GOT3 (cell line): ENCODE measurements around the gene TP53.
"Not testable (repeated sequence)": the region's sequence is repeated elsewhere in the genome, so short reads cannot be mapped to it uniquely, and the experiment has no call there.

Experiments used
- DNase-seq: peaks from one replicate; lab custom pipeline; 2025; ENCODE audit warnings: mixed read lengths; lab: John Stamatoyannopoulos, UW

Gene TP53

GRCh38 chr17:7674934-7675333 lies 12.4 kb downstream of the TP53 start:
- DNase-seq = no peak

- no peak for DNase-seq
Observed at GRCh38 chr17:7673239-7673638, 14.1 kb downstream of the TP53 start.

- DNase-seq = no peak
Observed at GRCh38 chr17:7668482-7668881, 18.8 kb downstream of the TP53 start.

GRCh38 chr17:7667656-7668406 lies 19.5 kb downstream of the TP53 start:
- no peak for DNase-seq

- DNase-seq = no peak
Observed at GRCh38 chr17:7656958-7657609, 30.2 kb downstream of the TP53 start.

- DNase-seq = no peak
Observed at GRCh38 chr17:7655541-7655840, 31.8 kb downstream of the TP53 start.

GRCh38 chr17:7654832-7655540 lies 32.3 kb downstream of the TP53 start:
- no peak for DNase-seq

- DNase-seq = no peak
Observed at GRCh38 chr17:7652388-7653356, 34.6 kb downstream of the TP53 start.

- DNase-seq = no peak
Observed at GRCh38 chr17:7651665-7652387, 35.5 kb downstream of the TP53 start.

- no peak for DNase-seq
Observed at GRCh38 chr17:7651097-7651664, 36.1 kb downstream of the TP53 start.

- no peak for DNase-seq
Observed at GRCh38 chr17:7650509-7651096, 36.7 kb downstream of the TP53 start, which contains the start of gene ATP1B2. TSS of gene ATP1B2 (plus strand) at chr17:7650926. CDS start at chr17:7651519, 593 bp downstream.

- no peak for DNase-seq
Observed at GRCh38 chr17:7647018-7647417, 40.3 kb downstream of the TP53 start.

GRCh38 chr17:7646457-7646856 lies 40.8 kb downstream of the TP53 start:
- DNase-seq = no peak

- no peak for DNase-seq
Observed at GRCh38 chr17:7644775-7645174, 42.5 kb downstream of the TP53 start.

- not testable (repeated sequence) for DNase-seq
Observed at GRCh38 chr17:7641635-7642034, 45.7 kb downstream of the TP53 start.

GRCh38 chr17:7640783-7641182 lies 46.5 kb downstream of the TP53 start:
- DNase-seq = no peak

GRCh38 chr17:7636163-7636562 lies 51.1 kb downstream of the TP53 start:
- DNase-seq = no peak

GRCh38 chr17:7634384-7634783 lies 52.9 kb downstream of the TP53 start:
- DNase-seq = no peak

GRCh38 chr17:7633093-7633492 lies 54.2 kb downstream of the TP53 start:
- no peak for DNase-seq

- no peak for DNase-seq
Observed at GRCh38 chr17:7632492-7632894, 54.8 kb downstream of the TP53 start.
